Measurements from ENCODE around the gene UCK2. TPM values are rescaled to one million over a fixed set of nuclear protein-coding genes. Genes with fewer than 3 reads are reported as not detected.

UCK2 gene
- polyA plus RNA-seq, 3 donors, result 12.4 to 15.4 (median 12.8) TPM

- Histone ChIP-seq H2AFZ (ENCODE audit: insufficient read depth, low read depth, low read length, poor library complexity, severe bottlenecking) (no peak overlapping the region), H3K4me3 (replicated peaks in 1 of 3; ENCODE audit: low read depth in 2 of 3, low read length in 3 of 3) (no peak overlapping the region), H3K36me3 (replicated peaks in 1 of 2; ENCODE audit: control insufficient read depth in 1 of 2, insufficient read depth in 2 of 2, low read length in 2 of 2) (peaks cover 40 to 93% of the 10 kb centered on the region in 2 donors), H3K27me3 (ENCODE audit: control insufficient read depth in 2 of 2, insufficient read depth in 2 of 2, low read length in 2 of 2) (no peaks in the 10 kb centered on the region), H3K79me2 (ENCODE audit: insufficient read depth, low read length) (no peaks in the 10 kb centered on the region), H3K9ac (ENCODE audit: insufficient read depth, low read length, poor library complexity, severe bottlenecking) (no peak overlapping the region), H3K4me1 (ENCODE audit: control insufficient read depth in 1 of 2, insufficient read depth in 2 of 2, low read length in 2 of 2) (no peaks in the 10 kb centered on the region), H3K4me2 (replicated peaks; ENCODE audit: extremely low read depth, low read length, poor library complexity, severe bottlenecking) (no peak overlapping the region), H3K9me3 (replicated peaks in 1 of 2; ENCODE audit: control insufficient read depth in 1 of 2, insufficient read depth in 1 of 2, low read length in 2 of 2) (no peaks in the 10 kb centered on the region), H4K20me1 (ENCODE audit: insufficient read depth, low read length) (no peaks in the 10 kb centered on the region), H3K27ac (ENCODE audit: low read depth in 1 of 2, low read length in 2 of 2) (peak overlapping the region in 1 of 2 donors; percentile 29)
- peaks cover 3% of the 10 kb centered on the region for H3K4me1 Mint-ChIP-seq
- H3K36me3 Mint-ChIP-seq, result peaks cover 66 to 72% of the 10 kb centered on the region in 2 donors
- H3K9me3 Mint-ChIP-seq, result no peaks in the 10 kb centered on the region
- WGBS (ENCODE audit: insufficient coverage), result no CpG with 5 or more reads among the region's 3 CpGs
- no peak for TF ChIP-seq CTCF (IDR thresholded peaks at IDR 0.05)
- H3K27me3 Mint-ChIP-seq (ENCODE audit: low read depth in 3 of 3), result no peaks in the 10 kb centered on the region
- no peak overlapping the region for H3K4me3 Mint-ChIP-seq
- intact Hi-C loops (cut with micrococcal nuclease), result no loop called here
- DNase-seq, result no peak
- H3K27ac Mint-ChIP-seq, result peak overlapping the region in 2 of 7 donors; percentile 3 to 12
These were observed 71.4 kb downstream of the UCK2 start for GRCh38 chr1:165898837-165899236.

GRCh38 chr1:165899461-165899941, 72.1 kb downstream of the UCK2 start:
- Histone ChIP-seq H3K4me1 (ENCODE audit: control insufficient read depth in 1 of 2, insufficient read depth in 2 of 2, low read length in 2 of 2) (no peaks in the 10 kb centered on the region), H3K36me3 (replicated peaks in 1 of 2; ENCODE audit: control insufficient read depth in 1 of 2, insufficient read depth in 2 of 2, low read length in 2 of 2) (peaks cover 43 to 93% of the 10 kb centered on the region in 2 donors), H3K79me2 (ENCODE audit: insufficient read depth, low read length) (no peaks in the 10 kb centered on the region), H3K27me3 (ENCODE audit: control insufficient read depth in 2 of 2, insufficient read depth in 2 of 2, low read length in 2 of 2) (no peaks in the 10 kb centered on the region), H4K20me1 (ENCODE audit: insufficient read depth, low read length) (no peaks in the 10 kb centered on the region), H3K9ac (ENCODE audit: insufficient read depth, low read length, poor library complexity, severe bottlenecking) (no peak overlapping the region), H3K4me3 (replicated peaks in 1 of 3; ENCODE audit: low read depth in 2 of 3, low read length in 3 of 3) (no peak overlapping the region), H3K27ac (ENCODE audit: low read depth in 1 of 2, low read length in 2 of 2) (no peak overlapping the region), H3K9me3 (replicated peaks in 1 of 2; ENCODE audit: control insufficient read depth in 1 of 2, insufficient read depth in 1 of 2, low read length in 2 of 2) (no peaks in the 10 kb centered on the region), H2AFZ (ENCODE audit: insufficient read depth, low read depth, low read length, poor library complexity, severe bottlenecking) (no peak overlapping the region), H3K4me2 (replicated peaks; ENCODE audit: extremely low read depth, low read length, poor library complexity, severe bottlenecking) (no peak overlapping the region)
- no peaks in the 10 kb centered on the region for H3K27me3 Mint-ChIP-seq (ENCODE audit: low read depth in 3 of 3)
- 96% methylated on average over 3 of the region's 4 CpGs for WGBS (ENCODE audit: insufficient coverage)
- H3K36me3 Mint-ChIP-seq, result peaks cover 68 to 74% of the 10 kb centered on the region in 2 donors
- peaks cover 4% of the 10 kb centered on the region for H3K4me1 Mint-ChIP-seq
- no peak overlapping the region for H3K4me3 Mint-ChIP-seq
- H3K9me3 Mint-ChIP-seq, result no peaks in the 10 kb centered on the region
- DNase-seq, result no peak
- TF ChIP-seq CTCF (IDR thresholded peaks at IDR 0.05), result no peak
- peak overlapping the region in 1 of 7 donors; percentile 3 for H3K27ac Mint-ChIP-seq
- intact Hi-C loops (cut with micrococcal nuclease), result no loop called here

Measured in CD14-positive monocyte (primary cell).